HG03571 (cell line): Measurements from ENCODE around the gene ZNF408.
"Not testable (repeated sequence)": the region's sequence is repeated elsewhere in the genome, so short reads cannot be mapped to it uniquely, and the experiment has no call there.

Source experiments
- ATAC-seq: cut with Tn5 transposase; IDR thresholded peaks from one replicate; pipeline ENCODE4 v1.9.1; 2021; ENCODE audit not compliant: unreplicated experiment

The ZNF408 gene

DNA sequence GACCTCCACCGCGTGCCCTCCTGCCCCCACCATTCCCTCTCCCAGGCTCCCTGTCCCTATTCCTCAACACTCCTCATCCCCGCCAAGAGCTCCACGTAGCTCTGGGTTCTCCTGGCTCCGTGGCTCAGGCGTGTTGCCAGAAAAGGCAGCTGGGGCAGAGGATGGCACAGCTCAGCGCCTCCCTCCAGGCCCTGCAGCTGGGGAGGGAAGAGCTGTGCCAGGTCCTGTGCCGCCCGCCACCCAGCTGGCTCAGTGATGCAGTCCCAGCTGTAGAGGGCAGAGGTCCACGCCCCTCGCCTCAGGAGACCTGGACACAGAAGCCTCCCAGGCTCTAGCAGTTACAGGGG lies 4.6 kb upstream of the ZNF408 start:
- ATAC-seq = no peak

DNA sequence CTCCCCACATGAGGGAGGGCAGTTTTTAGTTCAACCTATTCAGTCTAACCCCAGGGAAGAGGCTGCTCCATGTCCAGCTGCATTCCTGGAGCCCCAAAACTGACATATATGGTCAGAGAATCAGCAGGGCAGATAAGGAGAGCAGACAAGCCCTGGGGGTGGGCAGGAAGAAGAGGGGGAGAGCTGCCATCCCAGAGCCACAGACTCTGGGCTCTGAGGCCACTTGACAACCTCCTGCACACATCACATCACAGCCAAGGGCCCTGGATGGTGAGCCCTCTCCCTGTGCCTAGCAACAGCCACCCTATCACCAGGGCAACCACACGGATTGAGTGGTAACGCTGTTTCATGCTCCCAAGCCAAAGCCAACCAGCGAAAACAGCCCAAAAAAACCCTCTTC lies 3.5 kb upstream of the ZNF408 start:
- no peak for ATAC-seq

DNA sequence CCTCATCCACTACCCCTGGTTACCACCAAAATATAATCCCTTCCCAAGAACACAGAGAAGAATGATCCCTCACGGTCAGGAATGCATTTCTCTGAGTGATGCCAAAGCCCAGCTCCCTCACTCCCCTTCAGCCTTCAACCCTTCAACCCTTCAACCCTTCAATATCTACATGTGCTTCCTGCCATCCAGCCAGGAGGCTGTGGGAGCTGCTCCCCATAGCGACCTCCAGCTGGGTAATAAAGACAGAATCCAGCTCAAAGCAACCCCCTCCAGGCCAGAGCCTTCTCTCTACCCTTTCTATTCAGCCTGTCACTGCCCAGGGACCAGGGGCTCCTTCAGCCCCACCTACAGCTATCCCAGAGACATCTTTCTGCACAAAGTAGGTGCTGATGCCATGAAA lies 3.1 kb upstream of the ZNF408 start:
- no peak for ATAC-seq

DNA sequence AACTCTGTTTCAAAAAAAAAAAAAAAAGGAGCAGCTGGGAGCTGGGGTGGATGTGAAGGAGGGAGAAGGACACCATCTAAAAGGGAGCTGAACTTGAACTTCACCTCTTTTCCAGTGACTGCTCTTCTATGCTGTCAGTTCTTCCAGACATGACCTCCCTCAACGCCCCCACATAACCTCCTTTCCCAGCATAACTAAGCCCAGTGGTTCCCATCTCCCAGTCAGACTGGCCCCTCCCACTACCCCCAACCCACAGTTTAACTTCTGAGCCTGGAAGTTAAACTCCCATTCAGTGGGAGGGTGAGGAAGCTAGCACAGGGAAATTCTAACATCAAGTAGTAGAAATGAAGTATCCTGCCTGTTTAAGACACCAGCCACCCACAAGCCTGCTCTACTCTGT lies 2.2 kb upstream of the ZNF408 start:
- no peak for ATAC-seq

DNA sequence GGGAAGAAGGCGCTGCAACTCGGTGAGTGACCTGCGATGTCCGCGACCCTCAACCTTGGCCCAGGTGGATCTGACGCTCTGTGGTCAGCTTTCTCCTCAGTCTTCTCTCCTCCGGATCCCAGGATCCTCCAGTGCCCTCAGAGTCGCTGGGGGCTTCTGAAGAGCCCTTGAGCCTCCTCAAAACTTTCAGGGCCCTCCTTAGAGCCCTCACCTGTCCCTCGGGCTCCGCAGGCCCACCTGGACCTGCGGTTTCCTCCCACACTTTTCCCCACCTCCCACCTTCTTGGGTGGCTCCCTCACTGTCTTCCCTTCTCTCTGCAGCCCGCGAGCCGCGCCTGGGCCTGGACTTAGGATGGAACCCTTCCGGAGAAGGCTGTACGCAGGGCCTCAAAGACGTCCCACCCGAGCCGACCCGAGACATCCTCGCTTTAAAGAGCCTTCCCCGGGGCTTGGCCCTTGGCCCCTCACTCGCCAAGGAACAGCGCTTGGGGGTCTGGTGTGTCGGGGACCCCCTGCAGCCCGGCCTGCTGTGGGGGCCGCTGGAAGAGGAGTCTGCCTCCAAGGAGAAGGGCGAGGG lies 335 bp downstream of the ZNF408 start:
- no peak for ATAC-seq

DNA sequence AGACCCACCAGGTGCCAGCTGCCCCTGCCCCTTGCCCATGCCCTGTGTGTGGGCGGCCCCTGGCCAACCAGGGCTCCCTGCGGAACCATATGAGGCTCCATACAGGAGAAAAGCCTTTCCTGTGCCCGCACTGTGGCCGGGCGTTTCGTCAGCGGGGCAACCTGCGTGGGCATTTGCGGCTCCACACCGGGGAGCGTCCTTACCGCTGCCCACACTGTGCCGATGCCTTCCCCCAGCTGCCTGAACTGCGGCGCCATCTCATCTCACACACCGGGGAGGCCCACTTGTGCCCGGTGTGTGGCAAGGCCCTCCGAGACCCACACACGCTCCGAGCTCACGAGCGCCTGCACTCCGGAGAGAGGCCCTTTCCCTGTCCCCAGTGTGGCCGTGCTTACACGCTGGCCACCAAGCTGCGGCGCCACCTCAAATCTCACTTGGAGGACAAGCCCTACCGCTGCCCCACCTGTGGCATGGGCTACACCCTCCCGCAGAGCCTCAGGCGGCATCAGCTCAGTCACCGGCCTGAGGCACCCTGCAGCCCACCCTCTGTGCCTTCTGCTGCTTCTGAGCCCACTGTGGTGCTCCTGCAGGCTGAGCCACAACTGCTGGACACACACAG lies 4.3 kb downstream of the ZNF408 start:
- no peak for ATAC-seq

DNA sequence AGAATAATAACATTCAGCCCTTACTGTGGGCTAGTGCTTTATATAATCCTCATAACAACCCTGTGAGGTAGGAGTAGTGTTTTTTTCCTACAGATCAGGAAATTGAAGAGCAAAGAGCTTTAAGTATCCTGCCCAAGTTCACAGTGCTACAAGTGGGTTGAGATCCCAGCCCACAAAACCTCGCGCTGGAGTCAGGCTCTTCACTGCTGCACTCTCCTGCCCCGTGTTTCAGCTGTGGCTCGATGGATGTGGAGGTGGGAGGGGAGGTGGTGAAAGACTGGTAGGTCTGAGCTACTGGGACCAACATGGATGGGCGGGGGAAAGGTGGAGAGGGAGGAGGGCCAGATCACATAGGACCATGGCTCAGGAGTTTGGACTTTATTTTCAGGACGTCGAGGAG lies 6.1 kb downstream of the ZNF408 start:
- no peak for ATAC-seq

DNA sequence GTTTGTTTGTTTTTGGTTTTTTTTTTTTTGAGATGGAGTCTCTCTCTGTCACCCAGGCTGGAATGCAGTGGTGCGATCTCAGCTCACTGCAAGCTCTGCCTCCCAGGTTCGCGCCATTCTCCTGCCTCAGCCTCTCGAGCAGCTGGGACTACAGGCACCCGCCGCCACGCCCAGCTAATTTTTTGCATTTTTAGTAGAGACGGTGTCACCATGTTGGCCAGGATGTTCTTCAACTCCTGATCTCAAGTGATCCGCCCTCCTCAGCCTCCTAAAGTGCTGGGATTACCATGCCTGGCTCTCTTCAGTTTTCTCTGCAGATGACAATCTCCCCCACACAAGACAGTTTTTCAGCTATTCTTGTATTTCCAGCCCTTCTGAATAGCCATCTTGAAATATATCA lies 8.5 kb downstream of the ZNF408 start:
- not testable (repeated sequence) for ATAC-seq

DNA sequence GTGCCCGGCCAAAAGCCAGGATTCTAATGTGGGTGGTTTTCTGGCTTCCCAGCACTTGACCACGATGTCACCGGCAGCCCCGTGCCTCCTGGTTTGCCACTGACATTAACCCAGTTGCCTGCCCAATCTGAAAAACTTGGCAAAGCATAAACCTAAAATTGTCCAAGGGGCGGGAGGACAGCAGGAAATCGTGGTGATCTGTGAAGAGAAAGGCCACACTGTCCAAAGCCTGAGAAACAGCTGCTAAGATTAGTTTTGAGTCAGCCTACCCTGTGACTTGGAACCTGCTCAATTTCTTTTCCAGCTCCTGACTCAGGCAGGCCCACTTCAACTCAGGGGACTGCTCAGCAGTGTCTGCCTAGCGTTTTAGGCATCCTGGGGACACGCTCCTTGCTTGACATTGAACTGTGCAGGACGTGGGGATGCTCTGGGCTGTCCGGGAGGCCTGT lies 10.0 kb downstream of the ZNF408 start:
- ATAC-seq = no peak

DNA sequence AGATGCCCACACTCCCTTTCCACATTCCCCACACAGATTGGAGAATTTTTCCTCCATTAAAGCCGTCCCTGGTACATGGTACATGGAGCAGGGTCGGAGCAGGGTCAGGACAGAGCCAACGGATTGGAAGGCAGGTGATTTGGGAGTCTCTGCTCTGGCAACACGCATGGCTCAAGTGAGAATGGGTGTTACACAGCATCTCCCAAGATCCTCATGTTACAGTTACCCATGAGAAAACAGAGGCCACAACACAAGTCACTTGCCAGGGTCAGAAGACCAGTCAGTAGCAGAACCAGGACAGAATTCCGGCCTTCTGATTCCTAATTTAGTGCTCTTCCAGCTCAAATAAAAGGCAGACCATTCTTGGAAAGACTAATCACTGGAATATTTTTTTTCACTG lies 10.5 kb downstream of the ZNF408 start:
- no peak for ATAC-seq

DNA sequence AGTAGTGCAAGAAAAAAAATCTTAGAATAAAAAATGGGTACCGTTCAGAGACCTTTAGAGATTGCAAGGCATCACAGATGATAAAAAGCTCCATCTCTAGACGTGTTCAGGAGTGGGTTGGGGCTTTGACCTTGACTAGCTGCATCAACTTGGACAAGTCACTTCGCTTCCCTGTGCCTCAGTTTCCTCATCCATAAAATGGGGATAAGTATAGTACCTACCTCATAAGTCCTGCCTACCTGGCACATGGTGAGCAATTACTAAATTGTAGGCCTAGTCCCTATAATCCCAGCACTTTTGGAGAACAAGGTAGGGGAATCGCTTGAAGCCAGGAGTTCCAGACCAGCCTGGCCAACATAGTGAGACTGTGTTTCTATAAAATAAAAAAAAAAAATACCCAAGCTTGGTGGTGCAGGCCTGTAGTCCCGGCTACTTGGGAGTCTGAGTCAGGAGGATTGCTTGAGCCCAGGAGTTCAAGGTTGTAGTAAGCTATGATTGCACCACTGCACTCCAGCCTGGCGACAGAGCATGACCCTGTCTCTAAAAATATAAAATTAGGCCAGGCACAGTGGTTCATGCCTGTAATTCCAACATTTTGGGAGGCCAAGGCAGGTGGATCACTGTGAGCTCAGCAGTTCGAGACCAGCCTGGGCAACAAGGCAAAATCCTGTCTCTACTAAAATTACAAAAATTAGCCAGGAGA lies 12.2 kb downstream of the ZNF408 start:
- no peak for ATAC-seq

DNA sequence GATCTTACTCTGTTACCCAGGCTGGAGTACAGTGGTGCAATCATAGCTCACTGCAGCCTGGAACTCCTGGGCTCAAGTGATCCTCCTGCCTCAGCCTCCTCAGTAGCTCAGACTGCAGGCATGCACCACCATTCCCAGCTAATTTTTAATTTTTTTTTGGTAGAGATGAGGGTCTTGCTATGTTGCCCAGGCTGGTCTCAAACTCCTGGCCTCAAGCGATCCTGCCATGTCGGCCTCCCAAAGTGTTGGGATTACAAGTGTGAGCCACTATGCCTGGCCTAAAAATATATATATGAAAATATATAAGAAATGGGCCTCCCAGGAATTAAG lies 17.0 kb downstream of the ZNF408 start:
- ATAC-seq = not testable (repeated sequence)

DNA sequence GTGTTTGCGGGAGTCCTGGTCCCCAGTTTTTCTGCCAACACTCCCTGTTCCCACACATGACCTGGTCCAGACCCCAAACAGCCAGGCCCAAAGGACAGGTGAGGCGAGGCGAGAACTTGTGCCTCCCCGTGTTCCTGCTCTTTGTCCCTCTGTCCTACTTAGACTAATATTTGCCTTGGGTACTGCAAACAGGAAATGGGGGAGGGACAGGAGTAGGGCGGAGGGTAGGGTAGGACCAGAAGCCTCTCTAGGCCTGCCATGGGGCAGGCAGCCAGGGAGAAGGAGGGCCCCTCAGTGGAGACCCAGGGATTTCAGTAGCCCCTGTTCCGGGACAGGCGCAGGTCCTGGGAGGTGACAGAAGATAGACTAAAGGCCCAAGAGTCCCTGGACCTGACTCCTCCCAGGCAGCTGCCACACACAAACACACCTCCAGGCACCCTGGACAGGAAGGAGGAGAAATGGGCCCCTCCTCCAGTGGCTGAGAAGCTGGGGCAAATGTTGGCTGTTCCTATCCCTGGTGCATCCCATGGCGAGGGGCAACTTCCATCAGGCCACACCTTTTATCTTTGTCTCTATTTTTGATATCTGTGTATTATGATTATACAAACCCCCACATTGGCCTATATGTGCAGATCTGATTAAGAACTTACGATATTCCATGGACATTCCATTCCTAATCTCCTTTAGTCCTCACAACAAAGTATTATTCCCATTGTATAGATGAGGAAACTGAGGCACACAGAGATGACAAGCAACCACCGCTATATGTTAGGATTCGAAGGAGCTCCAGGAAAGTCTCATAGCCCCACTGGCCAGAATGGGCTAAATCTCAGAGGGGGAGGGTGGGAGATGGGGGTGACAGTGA lies 17.6 kb downstream of the ZNF408 start:
- no peak for ATAC-seq

DNA sequence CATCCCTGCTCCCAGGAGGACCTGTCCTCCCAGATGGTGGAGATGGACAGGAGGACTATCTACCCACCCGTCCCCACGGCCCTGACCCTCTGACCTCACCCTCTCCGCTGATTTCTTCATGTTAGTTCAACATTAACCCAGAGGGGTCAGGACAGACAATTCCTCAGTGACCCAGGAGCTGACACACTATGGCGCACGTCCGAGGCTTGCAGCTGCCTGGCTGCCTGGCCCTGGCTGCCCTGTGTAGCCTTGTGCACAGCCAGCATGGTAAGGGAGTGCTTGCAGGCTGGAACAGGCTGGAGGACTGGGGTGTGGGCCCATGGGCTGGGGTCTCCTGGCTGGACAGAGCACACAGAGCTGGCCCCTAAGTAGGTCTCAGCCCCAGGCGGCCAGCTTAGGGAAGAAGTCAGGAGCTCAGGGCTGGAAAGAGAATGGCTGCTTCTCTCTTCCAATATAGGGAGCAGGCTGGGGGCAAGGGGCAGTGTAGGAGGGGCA lies 18.3 kb downstream of the ZNF408 start, which contains the start of gene F2:
Gene F2, plus strand, starts transcription at position 166 of the 495 bp plus-strand sequence. Its CDS starts 23 bp downstream, at position 189.
- no peak for ATAC-seq

DNA sequence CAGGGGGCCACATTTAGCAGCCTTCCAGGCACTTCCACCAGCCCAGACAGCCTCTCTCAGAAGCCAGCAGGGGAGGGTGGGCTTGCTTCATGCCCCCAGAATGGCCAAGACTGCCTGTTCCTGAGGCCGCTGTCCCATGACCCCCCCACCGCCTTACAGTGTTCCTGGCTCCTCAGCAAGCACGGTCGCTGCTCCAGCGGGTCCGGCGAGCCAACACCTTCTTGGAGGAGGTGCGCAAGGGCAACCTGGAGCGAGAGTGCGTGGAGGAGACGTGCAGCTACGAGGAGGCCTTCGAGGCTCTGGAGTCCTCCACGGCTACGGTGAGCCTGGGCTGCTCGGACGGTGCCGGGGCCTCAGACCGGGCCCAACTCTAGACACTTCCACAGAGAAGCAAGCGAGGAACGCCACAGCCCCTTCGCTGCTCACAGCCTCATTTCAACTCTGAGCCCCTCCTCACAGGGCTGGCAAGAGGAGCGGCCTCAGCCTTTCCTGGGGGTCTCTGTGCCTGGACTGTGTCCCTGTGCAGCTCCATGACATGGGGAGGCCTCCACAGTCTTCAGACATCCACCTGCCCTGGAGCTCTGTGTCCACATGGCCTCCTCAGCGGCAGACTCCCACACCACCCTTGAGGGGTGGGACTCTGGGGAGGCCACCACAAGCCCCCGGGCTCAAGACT lies 18.9 kb downstream of the ZNF408 start:
- no peak for ATAC-seq

DNA sequence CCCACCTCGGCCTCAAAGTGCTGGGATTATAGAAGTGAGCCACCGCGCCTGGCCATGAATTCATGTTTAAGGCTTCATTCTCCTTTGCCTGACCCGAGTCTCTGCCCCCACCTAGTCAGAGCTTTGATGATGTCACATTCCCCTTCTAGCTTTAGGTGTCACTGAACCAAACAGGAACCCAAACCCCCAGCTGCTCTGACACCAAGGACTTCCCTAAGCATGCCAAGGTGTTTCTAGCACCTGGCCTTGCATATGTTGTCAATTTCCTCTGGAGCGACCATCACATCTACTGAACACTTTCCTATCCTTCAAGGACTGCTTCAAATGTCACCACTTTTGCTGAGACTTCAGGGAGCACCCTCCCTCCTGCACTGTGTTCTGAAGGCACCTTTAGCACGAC lies 20.5 kb downstream of the ZNF408 start:
- ATAC-seq = no peak

DNA sequence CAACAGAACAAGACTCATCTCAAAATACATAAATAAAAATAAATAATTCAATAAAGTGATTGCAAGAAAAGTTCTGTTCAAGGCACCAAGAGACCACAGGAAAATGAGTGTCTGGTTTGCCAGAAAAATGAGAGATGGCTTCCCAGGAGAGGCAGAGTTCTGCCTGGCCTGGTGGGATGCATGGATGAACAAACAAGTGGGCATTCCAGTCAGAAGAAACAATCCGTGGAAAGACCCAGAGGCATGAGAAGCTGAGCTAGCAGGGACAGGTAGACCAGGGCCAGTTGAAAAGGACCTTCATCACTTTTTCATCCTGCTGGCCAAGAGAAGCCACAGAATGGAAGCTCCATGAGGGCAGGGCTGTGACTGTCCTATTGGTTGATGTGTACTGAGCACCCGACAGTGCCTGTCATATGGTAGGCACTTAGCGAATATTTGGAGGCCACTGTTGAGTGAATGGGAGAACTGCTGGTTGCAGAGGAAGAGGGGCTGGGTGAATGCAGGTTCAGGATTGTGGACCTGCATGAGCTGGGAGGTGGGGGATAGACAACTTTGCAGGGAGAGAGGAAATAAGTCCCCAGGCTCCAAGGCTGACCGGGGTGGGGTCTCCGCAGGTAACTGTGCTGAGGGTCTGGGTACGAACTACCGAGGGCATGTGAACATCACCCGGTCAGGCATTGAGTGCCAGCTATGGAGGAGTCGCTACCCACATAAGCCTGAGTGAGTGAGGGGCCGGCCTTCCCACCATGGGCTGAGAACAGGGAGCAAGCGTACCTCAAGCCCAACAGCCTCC lies 21.9 kb downstream of the ZNF408 start:
- no peak for ATAC-seq

DNA sequence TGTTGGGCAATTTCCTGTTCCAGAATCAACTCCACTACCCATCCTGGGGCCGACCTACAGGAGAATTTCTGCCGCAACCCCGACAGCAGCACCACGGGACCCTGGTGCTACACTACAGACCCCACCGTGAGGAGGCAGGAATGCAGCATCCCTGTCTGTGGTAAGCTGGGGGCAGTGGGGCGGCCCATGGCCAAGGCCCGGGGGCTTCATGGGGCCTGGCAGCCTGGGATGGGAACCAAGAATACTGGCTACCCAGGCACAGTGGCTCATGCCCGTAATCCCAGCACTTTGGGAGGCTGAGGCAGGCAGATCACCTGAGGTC lies 22.5 kb downstream of the ZNF408 start:
- ATAC-seq = no peak

DNA sequence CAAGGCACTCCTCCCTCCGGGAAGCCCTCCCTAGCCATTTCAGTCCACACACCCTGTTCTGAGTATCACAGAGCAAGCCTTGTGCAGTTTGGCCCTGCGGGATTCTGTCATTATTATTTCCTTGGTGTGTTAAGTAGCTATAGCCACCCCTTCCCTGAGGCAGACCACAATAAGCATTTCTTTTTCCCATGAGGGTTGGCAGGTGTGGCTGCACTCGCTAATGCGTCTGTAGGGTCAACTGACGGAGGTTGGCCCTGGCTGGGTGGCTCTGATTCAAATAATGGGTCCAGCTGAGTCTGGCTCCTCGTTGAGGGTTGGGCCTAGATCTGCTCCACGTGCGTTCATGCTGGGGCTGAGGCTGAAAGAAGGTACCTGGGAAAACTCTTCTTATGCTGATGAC lies 23.3 kb downstream of the ZNF408 start:
- no peak for ATAC-seq
